HG03108 (cell line): ENCODE measurements around the gene ZC3H11A.
"Not testable (repeated sequence)": the region's sequence is repeated elsewhere in the genome, so short reads cannot be mapped to it uniquely, and the experiment has no call there.

Experiments used
- ATAC-seq: cut with Tn5 transposase; IDR thresholded peaks from one replicate; pipeline ENCODE4 v1.9.1; 2021; ENCODE audit warnings: moderate library complexity; ENCODE audit not compliant: unreplicated experiment

Gene ZC3H11A

GRCh38 chr1:203795441-203796235, at the start of gene ZC3H11A, which contains the start of gene ZBED6:
Gene ZC3H11A, plus strand, starts transcription at chr1:203795623. Its CDS starts 21,448 bp downstream, at chr1:203817071.
Gene ZBED6, plus strand, starts transcription at chr1:203795623. Its CDS starts 1,900 bp downstream, at chr1:203797523.
- peak; percentile 99 for ATAC-seq

DNA sequence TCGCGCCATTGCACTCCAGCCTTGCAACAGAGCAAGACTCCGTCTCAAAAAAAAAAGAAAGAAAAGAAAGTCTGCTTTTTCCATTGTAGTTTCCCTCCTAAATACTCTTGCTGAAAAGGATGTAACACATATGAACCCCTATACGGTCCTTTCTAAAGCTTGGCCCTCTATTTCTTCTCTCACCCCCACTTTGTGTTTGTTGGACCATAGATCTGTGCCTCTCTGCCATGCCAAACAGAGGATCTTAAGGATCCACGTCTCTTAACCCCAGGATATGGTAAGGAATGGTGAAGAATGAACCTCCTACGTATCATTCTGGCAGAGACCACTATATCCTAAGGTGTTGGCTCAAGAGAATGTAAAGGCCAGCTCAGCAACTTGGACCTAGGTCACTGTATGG, 49.1 kb upstream of the ZC3H11A start:
- ATAC-seq: no peak

DNA sequence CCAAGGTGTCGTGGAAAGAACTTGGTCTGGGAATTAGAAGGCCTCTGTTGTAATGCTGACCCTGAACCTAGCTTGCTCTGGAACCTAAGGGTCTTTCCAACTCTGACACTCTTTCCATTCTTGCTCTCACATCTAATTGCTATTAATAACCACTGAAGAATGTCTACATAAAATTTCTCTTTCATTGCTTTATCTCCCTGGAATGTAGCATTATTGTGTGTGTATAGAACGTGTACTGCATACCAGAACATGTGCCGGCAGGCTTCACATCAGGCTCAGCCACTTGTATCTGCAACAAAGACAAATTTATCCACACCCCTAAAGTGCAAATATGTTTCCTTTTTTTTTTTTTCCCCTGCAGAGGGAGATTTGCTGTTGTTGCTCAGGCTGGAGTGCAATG, 44.4 kb upstream of the ZC3H11A start:
- ATAC-seq: no peak

DNA sequence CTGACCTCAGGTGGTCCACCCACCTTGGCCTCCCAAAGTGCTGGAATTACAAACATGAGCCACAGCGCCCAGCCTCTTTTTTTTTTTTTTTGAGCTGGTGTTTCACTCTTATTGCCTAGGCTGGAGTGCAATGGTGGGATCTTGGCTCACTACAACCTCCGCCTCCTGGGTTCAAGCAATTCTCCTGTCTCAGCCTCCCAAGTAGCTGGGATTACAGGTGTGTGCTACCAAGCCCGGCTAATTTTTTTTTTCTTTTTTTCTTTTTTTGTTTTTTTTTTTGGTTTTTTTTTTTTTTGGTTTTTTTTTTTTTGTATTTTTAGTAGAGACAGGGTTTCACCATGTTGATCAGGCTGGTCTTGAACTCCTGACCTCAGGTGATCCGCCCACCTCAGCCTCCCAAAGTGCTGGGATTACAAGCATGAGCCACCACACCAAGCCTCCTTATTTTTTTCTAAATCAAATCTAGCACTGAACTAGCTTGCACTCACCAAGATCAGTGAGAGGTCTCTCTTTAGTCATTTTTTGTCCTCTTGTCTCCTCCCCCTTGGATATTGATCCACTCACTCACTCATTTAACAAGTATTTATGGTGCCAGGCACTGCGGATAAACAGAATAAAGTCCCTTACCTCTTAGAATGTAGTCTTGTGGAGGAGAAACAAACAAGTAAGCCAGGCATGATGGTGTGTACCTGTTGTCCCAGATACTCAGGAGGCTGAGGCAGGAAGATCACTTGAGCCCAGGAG, 43.6 kb upstream of the ZC3H11A start:
- ATAC-seq: not testable (repeated sequence)

DNA sequence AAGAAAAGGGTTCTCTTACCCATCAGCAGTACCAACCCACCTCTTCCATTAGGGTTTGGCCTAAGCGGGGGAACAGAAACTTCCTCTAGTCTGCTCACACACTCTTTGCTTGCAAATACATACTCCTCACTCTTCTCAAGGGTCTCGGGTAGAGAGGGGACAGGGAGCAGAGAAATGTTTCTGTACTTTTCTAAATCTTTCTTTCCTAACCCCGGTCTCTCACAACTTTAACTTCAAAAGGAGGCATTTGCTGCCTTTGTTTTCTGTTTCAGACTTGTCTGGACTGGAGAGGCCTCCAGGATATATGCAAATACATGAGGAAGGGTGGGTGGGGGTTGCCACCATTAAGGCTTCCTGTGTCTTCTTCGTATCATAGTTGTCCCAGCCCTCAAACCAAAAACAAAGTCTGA, 41.0 kb upstream of the ZC3H11A start:
- no peak for ATAC-seq

DNA sequence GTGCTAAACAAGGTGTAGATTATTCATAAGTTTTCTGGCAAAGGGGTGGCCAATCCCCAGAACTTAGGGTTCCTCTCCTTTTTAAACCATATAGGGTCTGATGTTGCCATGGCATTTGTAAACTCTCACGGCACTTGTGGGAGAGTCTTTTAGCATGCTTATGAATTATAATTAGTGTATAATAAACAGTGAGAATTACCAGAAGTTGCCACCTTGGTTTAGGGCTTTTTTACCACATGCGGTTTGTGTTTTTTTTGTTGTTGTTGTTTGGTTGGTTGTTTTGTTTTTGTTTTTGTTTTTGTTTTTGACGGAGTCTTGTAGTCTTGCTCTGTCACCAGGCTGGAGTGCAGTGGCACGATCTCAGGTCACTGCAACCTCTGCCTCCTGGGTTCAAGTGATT, 39.4 kb upstream of the ZC3H11A start:
- no peak for ATAC-seq

- not testable (repeated sequence) for ATAC-seq
Observed at GRCh38 chr1:203758749-203759148, 36.7 kb upstream of the ZC3H11A start.

DNA sequence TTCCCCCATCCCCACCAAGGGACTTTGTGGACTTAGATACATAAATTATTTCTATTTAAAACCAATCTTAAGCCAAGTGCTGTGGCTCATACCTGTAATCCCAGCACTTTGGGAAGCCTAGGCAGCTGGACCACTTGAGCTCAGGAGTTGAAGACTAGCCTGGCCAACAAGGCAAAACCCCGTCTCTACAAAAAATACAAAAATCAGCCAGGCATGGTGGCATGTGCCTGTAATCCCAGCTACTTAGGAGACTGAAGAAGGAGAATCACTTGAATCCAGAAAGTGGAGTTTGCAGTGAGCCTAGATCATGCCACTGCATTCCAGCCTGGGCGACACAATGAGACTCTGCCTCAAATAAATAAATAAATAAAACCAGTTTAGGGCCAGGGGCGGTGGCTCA, 34.9 kb upstream of the ZC3H11A start:
- ATAC-seq: no peak

DNA sequence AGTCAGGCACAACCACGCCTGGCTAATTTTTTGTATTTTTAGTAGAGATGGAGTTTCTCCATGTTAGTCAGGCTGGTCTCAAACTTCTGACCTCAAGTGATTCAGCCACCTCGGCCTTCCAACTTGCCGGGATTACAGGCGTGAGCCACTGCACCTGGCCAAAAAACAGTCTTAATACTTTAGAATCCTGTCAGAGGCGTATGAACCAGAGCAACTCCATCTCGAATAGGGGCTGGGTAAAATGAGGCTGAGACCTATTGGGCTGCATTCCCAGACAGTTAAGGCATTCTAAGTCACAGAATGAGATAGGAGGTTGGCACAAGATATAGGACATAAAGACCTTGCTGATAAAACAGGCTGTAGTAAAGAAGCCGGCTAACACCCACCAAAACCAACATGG, 33.5 kb upstream of the ZC3H11A start:
- ATAC-seq: not testable (repeated sequence)

DNA sequence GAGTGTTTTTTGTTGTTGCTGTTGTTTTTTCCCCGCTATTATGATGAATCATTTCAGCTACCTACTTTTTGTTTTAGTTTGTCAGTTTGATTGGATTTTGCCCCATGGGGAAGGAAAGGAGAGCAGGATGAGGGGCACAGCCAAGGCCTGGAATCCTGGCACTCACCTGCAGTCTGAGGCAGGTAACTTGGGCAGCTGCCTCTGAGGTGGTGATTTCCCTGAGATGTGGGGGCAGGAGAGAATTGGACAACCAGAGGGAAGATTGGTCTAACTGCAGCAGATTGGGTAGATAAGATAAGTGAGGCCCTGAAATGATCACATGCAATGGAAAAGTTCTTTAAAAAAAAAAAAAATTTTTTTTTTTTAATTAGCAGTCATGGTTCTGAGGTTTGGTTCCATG, 31.9 kb upstream of the ZC3H11A start:
- ATAC-seq: no peak

DNA sequence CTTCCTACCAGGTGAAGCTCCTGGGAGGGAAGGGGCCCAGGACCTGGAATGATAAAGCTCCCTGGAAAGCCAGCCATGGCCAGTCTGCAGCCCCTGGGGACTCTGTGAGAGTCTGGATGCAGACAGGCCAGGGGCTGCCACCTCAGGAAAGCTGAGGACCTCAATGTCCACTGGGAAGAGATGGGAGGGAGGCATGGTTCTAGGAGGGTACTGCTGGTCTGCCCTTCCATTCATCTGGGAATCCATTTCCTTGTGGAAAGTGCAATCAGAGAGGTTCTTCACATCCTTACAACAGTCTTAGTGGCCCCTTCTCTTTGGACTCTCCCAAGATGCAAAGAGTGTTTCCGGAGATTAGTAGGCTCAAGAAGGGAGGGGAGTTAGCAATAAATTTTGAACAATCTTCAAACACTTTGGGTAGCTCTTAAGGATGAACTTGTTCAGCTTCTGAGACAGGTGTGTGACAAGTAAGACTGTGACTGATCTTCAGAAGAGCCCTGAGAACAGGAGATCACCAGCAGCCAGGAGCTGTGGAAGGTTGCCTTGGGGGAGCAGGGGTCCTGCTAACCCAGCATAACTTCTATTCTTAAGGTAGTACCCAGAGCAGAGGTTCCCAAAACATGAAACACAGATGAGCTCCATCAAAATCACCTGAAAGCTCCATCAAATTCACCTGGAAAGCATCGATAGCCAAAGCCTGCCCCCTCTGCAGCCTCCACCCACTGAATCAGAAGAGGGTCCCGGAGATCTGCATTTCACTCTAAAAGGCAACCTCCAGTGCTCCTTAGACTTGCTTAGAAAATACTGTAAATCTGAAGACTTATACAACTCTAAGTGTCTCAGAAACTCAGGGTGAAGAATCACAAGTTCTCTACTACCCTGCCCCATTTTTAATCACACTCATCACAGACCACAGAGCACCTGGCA, 31.1 kb upstream of the ZC3H11A start:
- no peak for ATAC-seq

DNA sequence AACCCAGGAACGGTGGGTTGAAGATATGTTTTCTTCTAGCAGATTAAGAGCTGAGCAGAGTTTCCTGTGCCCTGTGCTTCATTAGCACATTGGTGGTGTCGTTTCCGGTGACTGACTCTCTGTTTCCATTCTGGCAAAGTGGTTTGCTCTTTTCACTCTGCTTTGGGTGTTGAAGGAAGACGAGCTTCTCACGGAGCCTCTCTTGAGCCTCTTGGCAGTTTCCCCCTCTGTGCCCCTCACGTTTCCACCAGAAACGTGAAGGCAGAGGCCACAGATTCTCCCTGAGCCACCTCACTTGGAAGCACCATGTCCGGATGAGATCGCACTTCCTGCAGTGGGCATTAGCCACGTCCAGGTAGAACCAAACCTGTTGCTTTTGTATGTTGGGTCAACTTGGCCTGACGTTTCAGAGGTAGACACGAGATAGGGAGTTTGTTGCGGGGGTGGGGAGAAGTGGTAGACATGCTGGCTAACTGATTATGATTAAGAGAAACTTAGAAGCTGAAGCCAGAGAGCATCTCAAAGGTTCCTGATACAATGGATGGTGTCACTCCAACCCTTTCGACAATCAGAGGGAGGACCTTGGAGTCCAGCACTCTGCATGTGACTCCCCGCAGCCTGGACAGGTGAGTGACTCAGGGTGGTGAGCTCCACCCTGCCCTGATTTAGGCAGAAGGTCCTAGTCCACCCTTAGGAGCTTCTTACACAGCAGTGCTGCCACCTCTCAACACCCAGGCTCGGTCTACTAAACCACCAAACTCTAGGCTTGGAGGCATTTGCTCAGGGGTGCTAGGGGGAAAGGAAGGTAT, 30.2 kb upstream of the ZC3H11A start, which contains the start of gene LAX1:
TSS of gene LAX1 (plus strand) at position 155 of the 809 bp plus-strand sequence. CDS start at position 538, 383 bp downstream.
- ATAC-seq: peak; percentile 67

DNA sequence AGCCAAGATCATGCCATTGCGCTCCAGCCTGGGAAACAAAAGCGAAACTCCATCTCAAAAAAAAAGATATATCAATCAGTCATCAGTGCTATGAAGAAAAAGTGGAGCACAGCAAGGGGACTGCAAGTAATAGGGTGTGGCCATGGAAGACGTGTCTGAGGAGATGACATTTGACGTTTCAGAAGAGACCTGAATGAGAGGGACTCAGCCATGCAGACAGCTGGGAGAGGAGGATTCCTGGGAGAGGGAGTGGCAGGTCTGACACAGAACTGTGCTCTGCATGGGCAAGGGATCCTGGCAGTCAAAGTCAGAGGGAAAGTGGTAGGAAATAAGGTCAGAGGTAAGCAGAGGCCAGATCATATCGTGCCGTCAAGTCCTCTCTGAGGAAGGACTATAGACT, 27.2 kb upstream of the ZC3H11A start:
- ATAC-seq: no peak

DNA sequence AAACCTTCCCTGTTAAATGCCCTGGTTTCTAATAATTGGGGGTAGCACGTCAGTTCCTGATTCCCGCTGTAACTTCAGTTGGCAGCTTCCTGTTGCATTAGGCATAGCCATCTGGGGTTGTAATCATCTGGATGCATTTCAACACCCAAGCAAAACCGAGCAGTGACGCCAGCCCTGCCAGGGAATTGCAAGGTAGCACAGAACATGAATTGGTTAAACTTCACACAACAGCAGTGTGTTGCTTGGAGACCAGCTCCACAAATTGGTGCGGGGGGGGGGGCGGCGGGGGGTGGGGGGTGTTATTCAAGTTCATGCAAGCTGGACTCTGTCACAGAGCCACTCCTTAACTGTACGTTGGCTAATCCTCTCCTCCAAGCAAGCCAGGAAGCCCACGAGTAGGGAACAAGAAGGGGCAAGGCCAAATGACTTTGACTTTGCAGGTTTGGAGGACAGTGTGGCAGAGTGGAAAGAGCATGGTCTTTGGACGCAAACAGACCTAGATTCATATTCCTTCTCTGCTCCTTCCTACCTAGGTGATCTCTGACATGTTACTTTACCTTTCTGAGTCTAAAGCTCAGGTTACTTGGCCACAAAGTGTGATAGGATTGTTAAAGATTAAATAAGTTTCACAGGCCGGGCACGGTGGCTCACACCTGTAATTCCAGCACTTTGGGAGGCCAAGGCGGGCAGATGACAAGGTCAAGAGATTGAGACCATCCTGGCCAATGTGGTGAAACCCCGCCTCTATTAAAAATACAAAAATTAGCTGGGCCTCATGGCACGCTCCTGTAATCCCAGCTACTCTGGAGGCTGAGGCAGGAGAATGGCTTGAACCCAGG, 25.7 kb upstream of the ZC3H11A start:
- no peak for ATAC-seq

GRCh38 chr1:203771901-203772301, 23.5 kb upstream of the ZC3H11A start:
- no peak for ATAC-seq

- ATAC-seq: no peak
Observed at GRCh38 chr1:203772836-203773235, 22.6 kb upstream of the ZC3H11A start.

- no peak for ATAC-seq
Observed at GRCh38 chr1:203776636-203777035, 18.8 kb upstream of the ZC3H11A start.

GRCh38 chr1:203777596-203777995, 17.8 kb upstream of the ZC3H11A start:
- no peak for ATAC-seq

GRCh38 chr1:203778146-203778545, 17.3 kb upstream of the ZC3H11A start:
- ATAC-seq: no peak
